Left ventricle myocardium inferior (tissue), 1 donor: ENCODE data around the gene CACUL1. TPM values are rescaled to one million over a fixed set of nuclear protein-coding genes. Genes with fewer than 3 reads are reported as not detected.

Source experiments
- DNase-seq: peaks from one replicate; pipeline ENCODE4 v3.0.0-alpha.2; 2020
- H3K27ac ChIP-seq: fragments of 200-600 bp; replicated peaks from 2 replicates; pipeline ENCODE4 v1.8.0; 2021
- H3K27me3 ChIP-seq: fragments of 200-600 bp; 2 replicates; pipeline ENCODE4 v1.8.0; 2021; ENCODE audit warnings: low read depth
- H3K36me3 ChIP-seq: fragments of 200-600 bp; 2 replicates; pipeline ENCODE4 v1.8.0; 2021
- H3K4me1 ChIP-seq: fragments of 200-600 bp; 2 replicates; pipeline ENCODE4 v1.8.0; 2021
- H3K4me3 ChIP-seq: fragments of 200-600 bp; 2 replicates; pipeline ENCODE4 v1.8.0; 2021; ENCODE audit warnings: mild to moderate bottlenecking, moderate library complexity
- H3K9me3 ChIP-seq: fragments of 200-600 bp; replicated peaks from 2 replicates; pipeline ENCODE4 v1.8.0; 2021
- intact Hi-C: fragments of 100-400 bp; cut with micrococcal nuclease; formaldehyde crosslinking; loops from one replicate; pipeline ENCODE4 v1.11.0; 2022
- total RNA-seq: library from RNA; stranded (reverse); fragmentation: NEBNext Ultra II Directional; extraction: Animal tissue kit (Norgen Biotek cat#: 25700); gene quantifications from one replicate; pipeline ENCODE4 v1.2.1, GENCODE V29; 2021
- TF ChIP-seq, protein P1 (sequence below): fragments of 200-600 bp; IDR thresholded peaks from 2 replicates; pipeline ENCODE4 v1.8.0; 2021; ENCODE audit warnings: antibody characterized with exemption, mild to moderate bottlenecking, borderline replicate concordance
- donor health status: DM: no; HTN: yes; CAD: no; lungs with severe emphysema.

Gene CACUL1
- total RNA-seq, 1 donor from 2014 or later: 27.4 TPM

DNA sequence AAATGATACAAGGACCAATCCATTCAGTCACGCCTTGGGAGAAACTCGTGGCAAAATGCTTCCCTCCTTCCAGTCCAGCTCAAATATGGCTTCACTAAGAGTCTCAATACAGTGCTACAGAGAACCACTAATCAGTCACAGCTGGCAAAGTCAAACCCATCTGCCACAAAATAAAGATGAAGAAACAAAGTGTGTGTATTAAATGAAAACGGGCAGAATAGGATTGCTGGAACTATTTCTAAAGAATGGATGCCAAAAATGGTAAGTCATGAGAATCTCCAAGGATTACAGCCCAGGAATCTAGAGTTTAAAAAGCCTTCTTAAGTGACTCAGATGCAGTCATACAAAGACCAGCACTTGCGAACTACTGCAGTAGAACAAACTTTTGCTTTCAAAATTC lies 61.9 kb downstream of the CACUL1 start:
- intact Hi-C loops: no loop called here
- Histone ChIP-seq H3K9me3 (no peaks in the 10 kb centered on the region), H3K4me3 (no peak overlapping the region), H3K27me3 (no peaks in the 10 kb centered on the region), H3K4me1 (no peaks in the 10 kb centered on the region), H3K27ac (no peak overlapping the region), H3K36me3 (peaks cover 29% of the 10 kb centered on the region)
- TF ChIP-seq, protein P1, sequence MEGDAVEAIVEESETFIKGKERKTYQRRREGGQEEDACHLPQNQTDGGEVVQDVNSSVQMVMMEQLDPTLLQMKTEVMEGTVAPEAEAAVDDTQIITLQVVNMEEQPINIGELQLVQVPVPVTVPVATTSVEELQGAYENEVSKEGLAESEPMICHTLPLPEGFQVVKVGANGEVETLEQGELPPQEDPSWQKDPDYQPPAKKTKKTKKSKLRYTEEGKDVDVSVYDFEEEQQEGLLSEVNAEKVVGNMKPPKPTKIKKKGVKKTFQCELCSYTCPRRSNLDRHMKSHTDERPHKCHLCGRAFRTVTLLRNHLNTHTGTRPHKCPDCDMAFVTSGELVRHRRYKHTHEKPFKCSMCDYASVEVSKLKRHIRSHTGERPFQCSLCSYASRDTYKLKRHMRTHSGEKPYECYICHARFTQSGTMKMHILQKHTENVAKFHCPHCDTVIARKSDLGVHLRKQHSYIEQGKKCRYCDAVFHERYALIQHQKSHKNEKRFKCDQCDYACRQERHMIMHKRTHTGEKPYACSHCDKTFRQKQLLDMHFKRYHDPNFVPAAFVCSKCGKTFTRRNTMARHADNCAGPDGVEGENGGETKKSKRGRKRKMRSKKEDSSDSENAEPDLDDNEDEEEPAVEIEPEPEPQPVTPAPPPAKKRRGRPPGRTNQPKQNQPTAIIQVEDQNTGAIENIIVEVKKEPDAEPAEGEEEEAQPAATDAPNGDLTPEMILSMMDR: no peak
- no peak for DNase-seq

GRCh38 chr10:118689070-118689858 lies 65.5 kb downstream of the CACUL1 start:
- intact Hi-C loops: no loop called here
- TF ChIP-seq, protein P1: no peak
- Histone ChIP-seq H3K36me3 (peaks cover 63% of the 10 kb centered on the region), H3K4me1 (no peaks in the 10 kb centered on the region), H3K4me3 (no peak overlapping the region), H3K27ac (no peak overlapping the region), H3K9me3 (no peaks in the 10 kb centered on the region), H3K27me3 (no peaks in the 10 kb centered on the region)
- no peak for DNase-seq

GRCh38 chr10:118687472-118687871 lies 67.3 kb downstream of the CACUL1 start:
- Histone ChIP-seq H3K4me1 (no peaks in the 10 kb centered on the region), H3K36me3 (peaks cover 79% of the 10 kb centered on the region)
- TF ChIP-seq, protein P1: no peak

GRCh38 chr10:118682533-118682932 lies 72.2 kb downstream of the CACUL1 start:
- no peak for DNase-seq
- no peak overlapping the region for H3K4me3 ChIP-seq
- no peak overlapping the region for H3K27ac ChIP-seq
- peaks cover 69% of the 10 kb centered on the region for H3K36me3 ChIP-seq
- H3K9me3 ChIP-seq: no peaks in the 10 kb centered on the region
- intact Hi-C loops: no loop called here
- TF ChIP-seq, protein P1: no peak
- H3K27me3 ChIP-seq: no peaks in the 10 kb centered on the region
- no peaks in the 10 kb centered on the region for H3K4me1 ChIP-seq

More at GRCh38 chr10:118687472-118687871, 67.3 kb downstream of the CACUL1 start:
- intact Hi-C loops: no loop called here
- no peak for DNase-seq
- Histone ChIP-seq H3K4me3 (no peak overlapping the region), H3K9me3 (no peaks in the 10 kb centered on the region), H3K27ac (no peak overlapping the region), H3K27me3 (no peaks in the 10 kb centered on the region)

- Histone ChIP-seq H3K9me3 (no peaks in the 10 kb centered on the region), H3K4me3 (no peak overlapping the region), H3K4me1 (no peaks in the 10 kb centered on the region), H3K36me3 (peaks cover 48% of the 10 kb centered on the region), H3K27me3 (no peaks in the 10 kb centered on the region), H3K27ac (no peak overlapping the region)
- intact Hi-C loops: no loop called here
- no peak for DNase-seq
- TF ChIP-seq, protein P1: no peak
Measured at GRCh38 chr10:118680197-118680596, 74.6 kb downstream of the CACUL1 start.
